ENCODE results near the gene GSG1L. TPM values are rescaled to one million over a fixed set of nuclear protein-coding genes. Genes with fewer than 3 reads are reported as not detected.

Gene GSG1L
- total RNA-seq, 4 donors from 2014 or later, result not detected

- no peaks in the 10 kb centered on the region for H3K27me3 ChIP-seq
- no peak for DNase-seq
- H3K27ac ChIP-seq, result no peak overlapping the region
- no peak for TF ChIP-seq CTCF (IDR thresholded peaks at IDR 0.05)
- no peak for TF ChIP-seq POLR2A (IDR thresholded peaks at IDR 0.05)
- no peak overlapping the region for H3K4me3 ChIP-seq
- no peaks in the 10 kb centered on the region for H3K4me1 ChIP-seq
- no peaks in the 10 kb centered on the region for H3K9me3 ChIP-seq
- peaks cover 0 to 62% (median 0%) of the 10 kb centered on the region in 3 donors for H3K36me3 ChIP-seq
Observed at GRCh38 chr16:27764427-27764826, 299.1 kb downstream of the GSG1L start.

DNA sequence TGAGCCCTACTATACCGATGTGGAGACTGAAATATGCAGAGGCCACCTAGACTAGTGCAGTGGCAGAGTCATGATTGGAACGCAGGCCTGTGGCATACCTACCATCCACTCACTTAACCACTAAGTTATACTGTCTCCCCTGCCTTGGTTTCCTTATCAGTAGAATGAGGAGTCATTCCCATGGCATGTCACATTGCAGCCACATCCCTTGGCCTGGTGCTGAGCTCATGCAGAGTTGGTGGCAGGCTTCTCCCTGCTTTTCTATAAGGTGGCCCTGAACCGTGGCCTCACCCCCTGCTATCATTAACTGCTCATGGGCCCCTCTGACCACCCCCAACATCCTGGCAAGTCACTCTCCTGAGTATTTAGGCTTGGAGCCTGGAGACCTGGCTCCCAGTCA is 301.1 kb downstream of the GSG1L start:
- no peaks in the 10 kb centered on the region for H3K4me1 ChIP-seq
- no peak overlapping the region for H3K4me3 ChIP-seq
- no peaks in the 10 kb centered on the region for H3K27me3 ChIP-seq
- no peak for DNase-seq
- peaks cover 0 to 49% (median 0%) of the 10 kb centered on the region in 3 donors for H3K36me3 ChIP-seq
- H3K9me3 ChIP-seq, result no peaks in the 10 kb centered on the region
- no peak overlapping the region for H3K27ac ChIP-seq
- TF ChIP-seq CTCF (IDR thresholded peaks at IDR 0.05) (no peak), POLR2A (IDR thresholded peaks at IDR 0.05) (no peak)

GRCh38 chr16:27761816-27762215 is 301.7 kb downstream of the GSG1L start:
- H3K27me3 ChIP-seq, result no peaks in the 10 kb centered on the region
- no peak overlapping the region for H3K4me3 ChIP-seq
- no peak overlapping the region for H3K27ac ChIP-seq
- no peaks in the 10 kb centered on the region for H3K9me3 ChIP-seq
- peaks cover 0 to 43% (median 0%) of the 10 kb centered on the region in 3 donors for H3K36me3 ChIP-seq
- TF ChIP-seq POLR2A (IDR thresholded peaks at IDR 0.05) (no peak), CTCF (IDR thresholded peaks at IDR 0.05) (no peak)
- no peak for DNase-seq
- H3K4me1 ChIP-seq, result no peaks in the 10 kb centered on the region

DNA sequence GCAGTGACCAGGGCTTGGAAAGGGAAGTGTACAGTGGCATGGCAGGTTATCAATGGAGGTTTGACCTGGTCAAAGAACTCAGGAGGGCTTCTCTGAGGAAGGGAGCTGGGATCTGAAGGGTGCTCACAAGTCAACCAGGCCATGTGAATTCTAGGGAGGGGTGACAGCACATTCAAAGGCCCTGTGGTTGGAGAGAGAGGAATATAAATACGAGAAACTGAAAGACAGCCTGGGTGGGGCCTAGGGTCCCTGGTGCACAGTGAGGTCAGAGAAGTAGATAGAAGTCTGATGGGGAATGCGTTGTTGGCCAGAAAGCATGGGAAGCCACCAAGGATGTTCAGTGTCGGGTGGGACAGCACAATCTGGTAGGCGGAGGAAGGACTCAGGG is 302.7 kb downstream of the GSG1L start:
- H3K27ac ChIP-seq, result no peak overlapping the region

GRCh38 chr16:27759967-27760788 is 303.3 kb downstream of the GSG1L start:
- Histone ChIP-seq H3K4me1 (no peaks in the 10 kb centered on the region), H3K27ac (no peak overlapping the region), H3K4me3 (no peak overlapping the region), H3K9me3 (no peaks in the 10 kb centered on the region), H3K27me3 (no peaks in the 10 kb centered on the region), H3K36me3 (peaks cover 0 to 41% (median 0%) of the 10 kb centered on the region in 3 donors)
- no peak for DNase-seq
- TF ChIP-seq POLR2A (IDR thresholded peaks at IDR 0.05) (no peak), CTCF (IDR thresholded peaks at IDR 0.05) (no peak)

More for the DNA sequence above, 302.7 kb downstream of the GSG1L start:
- no peak for DNase-seq
- H3K27me3 ChIP-seq, result no peaks in the 10 kb centered on the region
- no peak for TF ChIP-seq CTCF (IDR thresholded peaks at IDR 0.05)
- no peak for TF ChIP-seq POLR2A (IDR thresholded peaks at IDR 0.05)
- no peak overlapping the region for H3K4me3 ChIP-seq
- H3K4me1 ChIP-seq, result no peaks in the 10 kb centered on the region
- H3K9me3 ChIP-seq, result no peaks in the 10 kb centered on the region
- H3K36me3 ChIP-seq, result peaks cover 0 to 38% (median 0%) of the 10 kb centered on the region in 3 donors
